ENCODE measurements around the gene DACH1. TPM values are rescaled to one million over a fixed set of nuclear protein-coding genes. Genes with fewer than 3 reads are reported as not detected.

The DACH1 gene
- total RNA-seq, 4 donors from 2014 or later: 1.5 to 55.1 (median 4.7) TPM

DNA sequence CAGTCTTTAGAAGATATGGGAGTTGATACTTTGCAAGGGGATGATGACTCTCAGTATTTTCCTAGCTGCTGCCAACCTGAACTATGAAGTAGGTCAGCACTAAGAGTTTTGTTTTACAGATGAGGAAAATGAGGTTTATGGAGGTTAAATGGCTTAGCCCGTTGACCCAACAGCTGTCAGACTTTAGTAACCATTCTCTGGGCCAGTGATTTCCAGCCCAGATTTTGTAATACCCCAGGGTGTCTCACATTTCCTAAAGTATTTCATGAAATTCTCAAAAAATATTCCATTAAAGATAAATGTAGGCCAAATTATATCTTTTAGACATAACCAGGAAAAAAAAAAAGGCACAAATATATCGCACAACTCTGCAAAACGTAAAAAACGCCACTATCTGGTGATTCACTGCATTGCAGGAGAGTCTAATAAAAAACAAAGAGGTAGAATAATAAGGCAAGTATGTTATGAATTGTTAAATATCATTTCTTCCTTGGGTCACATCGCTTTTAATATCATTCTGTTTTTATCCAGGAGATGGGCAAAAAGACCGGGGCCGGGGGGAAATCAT lies 112.5 kb downstream of the DACH1 start:
- TF ChIP-seq CTCF (IDR thresholded peaks at IDR 0.05) (no peak), POLR2A (IDR thresholded peaks at IDR 0.05) (no peak)
- DNase-seq: peak; percentile 16 to 19
- no peaks in the 10 kb centered on the region for H3K27me3 ChIP-seq
- no peaks in the 10 kb centered on the region for H3K36me3 ChIP-seq
- intact Hi-C loops (cut with DNase I; ENCODE audit: low total_unique reads): no loop called here
- no peaks in the 10 kb centered on the region for H3K9me3 ChIP-seq
- no peaks in the 10 kb centered on the region for H3K4me1 ChIP-seq
- peak overlapping the region in 1 of 2 donors; percentile 6 for H3K27ac ChIP-seq
- H3K4me3 ChIP-seq: no peak overlapping the region

DNA sequence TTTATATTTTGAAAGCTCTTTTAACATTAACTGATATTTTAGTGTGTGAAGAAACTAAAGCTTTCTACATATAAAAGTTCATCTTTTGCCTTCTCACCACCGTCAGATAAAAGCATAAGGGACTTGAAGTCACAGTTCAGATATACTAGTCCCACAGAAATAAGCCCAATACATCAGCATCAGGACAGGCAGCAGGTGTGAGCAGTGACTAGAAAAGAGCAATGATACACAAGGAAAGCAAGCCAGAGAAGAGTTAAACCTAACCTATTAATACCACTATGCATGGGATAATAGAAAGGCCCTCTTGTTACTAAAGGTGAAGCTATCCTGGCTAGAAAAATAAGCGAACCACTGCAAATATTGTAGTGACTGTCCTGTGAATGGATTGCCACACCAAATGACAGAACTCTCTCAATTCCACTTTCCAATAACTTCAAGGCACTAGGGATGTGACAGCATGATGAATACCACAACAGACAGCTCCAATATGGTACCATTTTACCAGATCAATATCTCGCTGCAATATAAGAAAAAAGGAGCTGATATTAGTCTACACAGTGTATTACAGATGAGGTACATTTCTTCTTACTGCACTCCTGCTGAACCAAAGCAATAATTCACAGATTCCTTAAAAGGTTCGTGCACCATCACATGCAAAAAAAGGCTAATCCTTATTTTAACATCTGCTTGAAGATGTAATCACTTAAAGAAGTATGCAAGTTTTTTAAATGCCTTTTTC lies 114.1 kb downstream of the DACH1 start:
- Histone ChIP-seq H3K4me1 (no peaks in the 10 kb centered on the region), H3K27me3 (no peaks in the 10 kb centered on the region), H3K4me3 (no peak overlapping the region), H3K27ac (no peak overlapping the region), H3K36me3 (no peaks in the 10 kb centered on the region), H3K9me3 (no peaks in the 10 kb centered on the region)
- no peak for DNase-seq
- intact Hi-C loops (cut with DNase I; ENCODE audit: low total_unique reads): no loop called here
- TF ChIP-seq POLR2A (IDR thresholded peaks at IDR 0.05): no peak
- no peak for TF ChIP-seq CTCF (IDR thresholded peaks at IDR 0.05)

DNA sequence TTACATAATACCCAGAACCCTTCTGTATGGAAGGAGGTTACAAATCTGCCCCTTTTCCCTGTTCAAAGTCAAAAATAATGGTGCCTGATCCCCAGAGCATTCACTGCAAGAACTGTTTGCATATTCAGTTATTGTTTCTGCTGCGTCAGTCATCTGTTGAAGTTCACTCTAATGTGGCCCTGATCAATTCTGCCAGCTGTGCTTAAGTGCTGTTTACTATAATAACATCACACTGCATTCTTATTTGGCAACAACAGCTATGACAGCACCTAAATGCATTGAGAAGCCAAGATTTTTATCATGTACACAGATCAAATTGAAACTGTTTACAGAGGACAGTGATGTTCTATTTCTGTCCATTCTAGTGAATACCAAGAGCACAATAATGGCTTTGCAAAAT lies 115.9 kb downstream of the DACH1 start:
- H3K9me3 ChIP-seq: no peaks in the 10 kb centered on the region

GRCh38 chr13:71730267-71730666 lies 136.7 kb downstream of the DACH1 start:
- TF ChIP-seq POLR2A (IDR thresholded peaks at IDR 0.05) (no peak), CTCF (IDR thresholded peaks at IDR 0.05) (no peak)
- Histone ChIP-seq H3K27ac (no peak overlapping the region), H3K9me3 (no peaks in the 10 kb centered on the region), H3K4me1 (no peaks in the 10 kb centered on the region), H3K36me3 (no peaks in the 10 kb centered on the region), H3K4me3 (no peak overlapping the region), H3K27me3 (no peaks in the 10 kb centered on the region)
- intact Hi-C loops (cut with DNase I; ENCODE audit: low total_unique reads): no loop called here
- DNase-seq: no peak

More for the DNA sequence above, 115.9 kb downstream of the DACH1 start:
- no peaks in the 10 kb centered on the region for H3K4me1 ChIP-seq
- no peak for DNase-seq
- intact Hi-C loops (cut with DNase I; ENCODE audit: low total_unique reads): no loop called here
- TF ChIP-seq POLR2A (IDR thresholded peaks at IDR 0.05) (no peak), CTCF (IDR thresholded peaks at IDR 0.05) (no peak)
- H3K4me3 ChIP-seq: no peak overlapping the region
- no peaks in the 10 kb centered on the region for H3K36me3 ChIP-seq
- no peaks in the 10 kb centered on the region for H3K27me3 ChIP-seq
- no peak overlapping the region for H3K27ac ChIP-seq

- intact Hi-C loops (cut with DNase I; ENCODE audit: low total_unique reads): no loop called here
- no peaks in the 10 kb centered on the region for H3K9me3 ChIP-seq
- no peaks in the 10 kb centered on the region for H3K4me1 ChIP-seq
- no peak overlapping the region for H3K4me3 ChIP-seq
- no peak overlapping the region for H3K27ac ChIP-seq
- no peak for DNase-seq
- TF ChIP-seq CTCF (IDR thresholded peaks at IDR 0.05) (no peak), POLR2A (IDR thresholded peaks at IDR 0.05) (no peak)
- no peaks in the 10 kb centered on the region for H3K36me3 ChIP-seq
- H3K27me3 ChIP-seq: no peaks in the 10 kb centered on the region
Measured at GRCh38 chr13:71729441-71729840, 137.6 kb downstream of the DACH1 start.

All from uterus (tissue), 4 donors.